ENCODE data around the gene MME.

The MME gene

DNA sequence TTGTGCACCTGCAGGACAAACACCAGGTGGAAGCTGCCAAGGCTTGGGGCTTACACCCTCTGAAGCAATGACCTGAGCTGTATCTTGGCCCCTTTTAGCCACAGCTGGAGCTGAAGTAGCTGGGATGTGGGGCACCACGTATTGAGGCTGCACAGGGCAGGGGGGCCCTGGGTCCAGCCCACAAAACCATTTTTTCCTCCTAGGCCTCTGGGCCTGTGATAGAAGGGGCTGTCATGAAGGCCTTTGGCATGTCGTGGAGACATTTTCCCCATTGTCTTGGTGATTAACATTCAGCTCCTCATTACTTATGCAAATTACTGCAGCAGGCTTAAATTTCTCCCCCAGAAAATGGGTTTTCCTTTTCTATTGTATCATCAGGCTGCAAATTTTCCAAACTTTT lies 27.6 kb upstream of the MME start:
- Histone ChIP-seq H3K9ac (no peak overlapping the region), H4K20me1 (no peaks in the 10 kb centered on the region), H3K4me1 (no peaks in the 10 kb centered on the region), H3K36me3 (no peaks in the 10 kb centered on the region), H3K4me3 (0 out of 2 replicates have a peak overlapping the region, but pooled peaks have one; percentile 11), H3K4me2 (no peak overlapping the region), H3K27ac (no peak overlapping the region), H3K27me3 (no peaks in the 10 kb centered on the region), H3K9me3 (peaks cover 52% of the 10 kb centered on the region)
- no peak for TF ChIP-seq Cebpa-rat (IDR thresholded peaks at IDR 0.05)

DNA sequence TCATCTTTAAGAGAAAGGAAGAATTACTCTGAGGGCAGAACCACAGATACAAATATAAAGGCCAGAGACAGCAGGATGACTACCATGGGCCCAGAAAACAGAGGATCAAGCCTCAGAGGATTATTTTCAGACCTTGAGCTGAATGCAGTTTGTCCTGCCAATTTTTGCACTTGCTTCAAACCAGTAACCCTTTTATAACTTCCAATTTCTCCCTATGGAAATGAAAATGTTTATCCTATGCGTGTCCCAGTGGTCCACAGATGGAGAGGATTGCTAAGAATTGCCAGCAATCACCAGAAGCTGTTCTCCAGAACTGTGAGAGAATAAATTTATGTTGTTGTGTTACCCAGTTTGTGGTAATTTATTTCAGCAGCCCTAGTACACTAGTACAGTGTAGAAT lies 26.4 kb upstream of the MME start:
- H3K9ac ChIP-seq: no peak overlapping the region
- H3K4me2 ChIP-seq: no peak overlapping the region
- peaks cover 56% of the 10 kb centered on the region for H3K9me3 ChIP-seq
- H3K27me3 ChIP-seq: no peaks in the 10 kb centered on the region
- no peaks in the 10 kb centered on the region for H4K20me1 ChIP-seq
- no peak overlapping the region for H3K27ac ChIP-seq
- no peaks in the 10 kb centered on the region for H3K4me1 ChIP-seq
- no peak overlapping the region for H3K4me3 ChIP-seq
- no peak for TF ChIP-seq Cebpa-rat (IDR thresholded peaks at IDR 0.05)
- H3K36me3 ChIP-seq: no peaks in the 10 kb centered on the region

DNA sequence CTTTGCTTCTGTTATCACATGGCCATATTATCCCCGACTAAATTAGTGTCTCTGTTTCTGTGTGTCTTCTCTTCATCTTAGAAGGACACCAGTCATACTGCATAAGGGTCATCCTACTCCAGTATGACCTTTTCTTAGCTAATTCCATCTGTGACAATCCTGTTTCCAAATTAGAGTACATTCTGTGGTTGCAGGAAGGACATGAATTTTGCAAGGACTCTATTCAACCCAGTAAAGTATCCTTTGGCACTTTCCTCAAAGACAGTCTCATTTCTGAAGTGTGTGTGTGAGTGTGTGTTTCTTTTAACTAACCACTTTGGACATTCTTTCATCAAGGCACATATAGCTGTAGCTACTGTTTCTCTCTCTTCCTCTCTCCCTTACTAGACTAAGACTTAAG lies 15.2 kb upstream of the MME start:
- Histone ChIP-seq H3K27me3 (no peaks in the 10 kb centered on the region), H3K9me3 (no peaks in the 10 kb centered on the region), H3K4me2 (no peak overlapping the region), H3K4me3 (no peak overlapping the region), H4K20me1 (no peaks in the 10 kb centered on the region), H3K27ac (no peak overlapping the region), H3K36me3 (no peaks in the 10 kb centered on the region), H3K9ac (no peak overlapping the region), H3K4me1 (peaks cover 11% of the 10 kb centered on the region; the same call in 1 of the 2 replicates)
- TF ChIP-seq Cebpa-rat (IDR thresholded peaks at IDR 0.05): no peak

DNA sequence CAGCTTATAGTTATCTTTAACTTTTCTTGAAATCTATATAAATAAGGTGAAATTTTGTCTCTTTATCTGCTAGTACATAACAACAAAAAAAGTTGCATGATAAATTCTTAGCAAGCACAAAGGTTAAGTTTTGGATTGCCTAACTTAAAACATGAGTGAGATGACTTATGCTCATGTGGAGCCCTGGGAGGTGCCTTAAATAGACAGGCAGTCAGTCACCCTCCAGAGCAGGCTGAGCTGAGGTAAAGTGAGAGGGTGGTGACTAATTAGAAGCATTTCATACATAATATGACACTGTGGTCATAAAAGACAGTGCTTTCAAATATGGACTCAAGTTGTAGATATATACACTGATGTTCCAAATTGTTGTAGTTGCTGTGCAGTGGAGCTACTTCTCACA lies 14.6 kb upstream of the MME start:
- no peak overlapping the region for H3K9ac ChIP-seq
- no peak overlapping the region for H3K4me2 ChIP-seq
- no peak for TF ChIP-seq Cebpa-rat (IDR thresholded peaks at IDR 0.05)
- no peaks in the 10 kb centered on the region for H3K36me3 ChIP-seq
- H3K9me3 ChIP-seq: no peaks in the 10 kb centered on the region
- no peak overlapping the region for H3K4me3 ChIP-seq
- no peaks in the 10 kb centered on the region for H3K27me3 ChIP-seq
- no peak overlapping the region for H3K27ac ChIP-seq
- H3K4me1 ChIP-seq: peaks cover 11% of the 10 kb centered on the region; the same call in 1 of the 2 replicates
- H4K20me1 ChIP-seq: no peaks in the 10 kb centered on the region

DNA sequence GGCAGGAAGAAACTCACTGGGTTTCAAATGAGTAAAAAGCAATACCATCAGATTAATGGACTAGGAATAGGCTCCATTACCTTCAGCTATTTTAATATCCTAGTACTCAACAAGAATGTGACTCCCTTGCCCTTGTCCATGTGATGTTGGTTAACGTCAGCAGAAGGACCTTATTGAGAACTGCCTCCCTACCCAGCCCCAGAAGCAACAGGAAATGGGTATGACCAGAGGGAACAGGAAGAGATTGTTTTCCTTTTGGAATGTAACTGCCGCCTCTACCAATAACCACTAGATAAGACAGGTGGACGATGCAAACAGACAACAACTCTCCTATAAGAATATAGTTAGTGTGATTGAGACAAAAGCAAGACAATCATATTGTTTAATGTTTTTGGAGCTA lies 10.4 kb upstream of the MME start:
- no peak overlapping the region for H3K27ac ChIP-seq
- H3K4me2 ChIP-seq: no peak overlapping the region
- no peak overlapping the region for H3K9ac ChIP-seq

DNA sequence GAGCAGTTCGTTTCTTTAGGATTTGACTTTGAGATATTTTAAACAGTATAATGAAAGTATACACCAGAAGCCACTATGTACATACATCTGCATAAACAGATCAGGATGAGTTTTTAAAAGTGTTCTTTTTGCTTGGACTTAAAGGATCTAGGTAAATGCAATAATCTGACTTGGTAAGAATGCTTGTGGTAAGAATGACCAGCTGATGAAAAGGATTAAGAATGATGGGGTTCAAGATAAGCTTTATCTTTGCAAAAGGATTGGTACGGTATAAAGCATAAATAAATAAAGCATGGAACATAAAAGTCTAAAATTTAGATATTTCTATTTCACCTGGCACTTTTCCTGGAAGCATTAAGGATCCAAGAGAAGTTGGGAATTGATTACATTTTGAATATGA lies 9.8 kb upstream of the MME start:
- peaks cover 4% of the 10 kb centered on the region; the same call in 1 of the 2 replicates for H3K9me3 ChIP-seq
- H3K27ac ChIP-seq: no peak overlapping the region
- no peak overlapping the region for H3K9ac ChIP-seq
- no peaks in the 10 kb centered on the region for H3K27me3 ChIP-seq
- H3K36me3 ChIP-seq: no peaks in the 10 kb centered on the region
- H4K20me1 ChIP-seq: no peaks in the 10 kb centered on the region
- peaks cover 11% of the 10 kb centered on the region; the same call in 1 of the 2 replicates for H3K4me1 ChIP-seq
- no peak overlapping the region for H3K4me2 ChIP-seq
- no peak overlapping the region for H3K4me3 ChIP-seq
- TF ChIP-seq Cebpa-rat (IDR thresholded peaks at IDR 0.05): no peak

More for the DNA sequence above, 10.4 kb upstream of the MME start:
- Histone ChIP-seq H3K27me3 (no peaks in the 10 kb centered on the region), H4K20me1 (no peaks in the 10 kb centered on the region), H3K9me3 (peaks cover 4% of the 10 kb centered on the region; the same call in 1 of the 2 replicates), H3K36me3 (no peaks in the 10 kb centered on the region), H3K4me1 (peaks cover 11% of the 10 kb centered on the region; the same call in 1 of the 2 replicates), H3K4me3 (no peak overlapping the region)
- TF ChIP-seq Cebpa-rat (IDR thresholded peaks at IDR 0.05): no peak

DNA sequence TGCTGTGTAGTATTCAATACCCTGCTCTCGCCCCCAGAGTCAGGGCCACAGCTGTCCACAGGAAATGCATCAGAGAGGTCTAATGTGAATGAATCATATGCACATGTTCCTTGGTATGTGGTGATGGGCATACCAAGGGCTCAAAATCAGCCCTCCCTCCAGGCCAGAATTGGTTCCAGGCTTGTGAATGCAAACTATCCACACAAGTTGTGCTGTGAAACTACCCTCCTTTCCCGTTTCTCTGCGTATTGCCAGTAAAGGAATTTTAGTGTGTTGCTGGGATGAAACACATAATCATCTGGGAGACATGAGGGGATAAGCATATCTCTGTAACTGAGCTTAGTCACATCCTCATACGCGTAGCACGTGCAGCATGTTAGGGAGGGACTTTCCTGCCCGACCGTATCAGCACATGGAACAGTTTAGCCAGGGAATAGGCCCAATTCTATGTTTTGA lies 9.2 kb upstream of the MME start:
- H3K9ac ChIP-seq: no peak overlapping the region
- H3K9me3 ChIP-seq: peaks cover 9% of the 10 kb centered on the region
- H3K27ac ChIP-seq: no peak overlapping the region
- H3K36me3 ChIP-seq: no peaks in the 10 kb centered on the region
- no peak overlapping the region for H3K4me3 ChIP-seq
- no peaks in the 10 kb centered on the region for H3K27me3 ChIP-seq
- H4K20me1 ChIP-seq: no peaks in the 10 kb centered on the region
- TF ChIP-seq Cebpa-rat (IDR thresholded peaks at IDR 0.05): no peak
- H3K4me1 ChIP-seq: peaks cover 6% of the 10 kb centered on the region; the same call in 1 of the 2 replicates
- H3K4me2 ChIP-seq: no peak overlapping the region

DNA sequence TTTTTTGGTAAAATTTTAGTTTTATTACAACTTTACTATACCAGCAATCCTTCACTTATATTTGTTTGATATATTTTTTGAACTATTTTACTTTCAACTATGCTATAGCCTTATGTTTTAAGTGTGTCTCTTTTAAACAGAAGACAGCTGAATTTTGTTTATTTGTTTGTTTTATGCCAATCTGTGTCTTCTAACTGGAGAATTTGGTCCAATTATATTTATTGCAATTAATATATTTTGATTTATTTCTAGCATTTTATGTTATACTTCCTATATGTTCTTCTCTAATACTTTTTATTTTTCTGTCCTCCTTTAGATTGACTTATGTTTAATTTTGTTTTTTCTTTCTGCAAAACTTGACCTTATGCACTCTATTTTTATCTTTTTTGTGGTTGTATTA lies 4.9 kb upstream of the MME start:
- Histone ChIP-seq H3K4me3 (no peak overlapping the region), H3K9ac (no peak overlapping the region), H3K27me3 (peaks cover 37% of the 10 kb centered on the region), H3K4me1 (peaks cover 7% of the 10 kb centered on the region), H3K36me3 (no peaks in the 10 kb centered on the region), H3K4me2 (no peak overlapping the region), H4K20me1 (peaks cover 7% of the 10 kb centered on the region; the same call in 1 of the 2 replicates), H3K27ac (no peak overlapping the region), H3K9me3 (peaks cover 32% of the 10 kb centered on the region)
- TF ChIP-seq Cebpa-rat (IDR thresholded peaks at IDR 0.05): no peak

DNA sequence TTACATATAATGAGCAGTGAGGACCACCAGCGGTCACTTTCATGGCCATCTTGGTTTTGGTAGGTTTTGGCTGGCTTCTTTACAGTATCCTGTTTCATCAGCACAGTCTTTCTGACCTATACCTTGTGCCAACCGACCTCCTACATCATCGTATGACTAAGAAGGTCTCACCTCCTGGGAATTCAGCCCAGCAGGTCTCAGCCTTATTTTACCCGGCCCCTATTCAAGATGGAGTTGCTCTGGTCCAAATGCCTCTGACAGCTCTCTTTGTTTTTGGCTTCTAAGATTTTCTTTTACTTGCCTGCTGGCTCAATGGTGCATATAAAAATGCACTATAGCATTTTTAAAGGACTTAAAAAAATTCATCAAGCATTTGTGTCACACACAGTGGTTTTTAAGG lies 3.2 kb upstream of the MME start:
- no peaks in the 10 kb centered on the region for H3K36me3 ChIP-seq
- peaks cover 32% of the 10 kb centered on the region for H3K9me3 ChIP-seq
- no peak overlapping the region for H3K9ac ChIP-seq
- H3K4me2 ChIP-seq: no peak overlapping the region
- TF ChIP-seq Cebpa-rat (IDR thresholded peaks at IDR 0.05): no peak
- no peak overlapping the region for H3K4me3 ChIP-seq
- H3K27me3 ChIP-seq: peaks cover 54% of the 10 kb centered on the region
- H3K4me1 ChIP-seq: peaks cover 12% of the 10 kb centered on the region
- no peak overlapping the region for H3K27ac ChIP-seq
- H4K20me1 ChIP-seq: peaks cover 18% of the 10 kb centered on the region; the same call in 1 of the 2 replicates

DNA sequence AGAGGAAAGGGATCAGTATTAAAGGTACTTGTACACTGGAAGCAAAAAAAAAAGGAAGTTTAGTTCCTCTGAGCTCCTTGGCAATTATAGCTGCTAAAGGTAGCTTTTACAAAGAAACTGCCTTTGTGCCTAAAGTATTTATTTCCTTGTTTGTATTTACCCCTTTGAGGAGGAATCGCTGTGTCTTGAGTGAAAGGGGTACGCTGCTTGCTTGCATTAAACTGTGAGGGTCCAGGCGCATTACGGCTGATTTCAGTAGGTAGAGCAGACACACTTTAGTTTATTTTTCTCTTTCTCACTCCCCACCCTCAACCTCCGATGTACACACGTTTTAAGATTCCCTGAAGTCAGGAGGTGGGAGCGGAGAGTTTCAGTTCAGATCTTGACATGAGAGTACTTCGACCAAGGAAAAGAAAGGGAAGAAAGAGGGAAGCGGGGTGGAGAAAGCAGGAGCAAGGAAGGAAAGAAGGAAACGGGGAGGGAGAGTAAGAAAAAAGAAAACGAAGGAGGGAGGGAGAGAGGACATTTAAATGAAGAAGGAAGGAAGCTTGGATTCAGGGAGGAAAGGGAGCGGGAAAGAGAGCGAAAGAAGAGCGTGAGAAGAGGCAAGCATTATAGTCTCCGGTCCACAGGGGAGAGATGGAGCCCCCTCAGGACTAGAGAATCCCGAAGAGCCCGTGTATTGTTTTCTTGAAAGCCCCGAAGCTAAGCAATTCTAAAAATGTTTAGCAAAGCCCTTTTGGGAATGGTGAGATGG lies 1.2 kb upstream of the MME start:
- Histone ChIP-seq H3K36me3 (no peaks in the 10 kb centered on the region), H4K20me1 (peaks cover 18% of the 10 kb centered on the region; the same call in 1 of the 2 replicates), H3K4me3 (peak overlapping the region; percentile 20; the same call in 1 of the 2 replicates), H3K9me3 (peaks cover 32% of the 10 kb centered on the region), H3K4me2 (peak overlapping the region; percentile 94; the same call in 1 of the 2 replicates), H3K9ac (no peak overlapping the region), H3K27me3 (peaks cover 74% of the 10 kb centered on the region), H3K4me1 (peaks cover 12% of the 10 kb centered on the region), H3K27ac (no peak overlapping the region)
- TF ChIP-seq Cebpa-rat (IDR thresholded peaks at IDR 0.05): no peak

All from BLaER1 (cell line).